Body of pancreas (tissue), 4 donors: Measurements from ENCODE around the gene OVCH1. TPM values are rescaled to one million over a fixed set of nuclear protein-coding genes. Genes with fewer than 3 reads are reported as not detected.

ENCODE experiments used
- ATAC-seq: fragments of 150-250 bp; one replicate; pipeline ENCODE4 v1.9.1; 2016
- DNase-seq, 4 donors: peaks; one replicate each; pipeline ENCODE4 v3.0.0-alpha.2; 2019
- H3K27ac ChIP-seq, 4 donors: fragments of 200-600 bp; sonication (generic); 1 replicate in 3 of 4; 2 replicates in 1 of 4; pipeline versions ENCODE4 v1.5.1 to v1.6.1; 2016 to 2019; ENCODE audit warnings: mild to moderate bottlenecking in 1 of 4, mixed read lengths in 1 of 4, moderate library complexity in 1 of 4
- H3K27me3 ChIP-seq, 2 donors: fragments of 200-600 bp; sonication (generic); one replicate each; pipeline ENCODE4 v1.6.0; 2016; ENCODE audit warnings: mild to moderate bottlenecking in 1 of 2
- H3K36me3 ChIP-seq, 2 donors: fragments of 200-600 bp; sonication (generic); replicated peaks in 1 of 2; 2 replicates each; pipeline ENCODE4 v1.5.1; 2016; ENCODE audit warnings: low read depth in 2 of 2; ENCODE audit not compliant: insufficient read depth in 1 of 2
- H3K4me1 ChIP-seq: fragments of 200-600 bp; sonication (generic); one replicate; pipeline ENCODE4 v1.6.0; 2016
- H3K4me3 ChIP-seq, 2 donors: fragments of 200-600 bp; sonication (generic); 1 replicate in 1 of 2; 2 replicates in 1 of 2; pipeline ENCODE4 v1.5.1; 2016 to 2019
- H3K9me3 ChIP-seq, 3 donors: fragments of 200-600 bp; sonication (generic); 1 replicate in 2 of 3; 2 replicates in 1 of 3; pipeline ENCODE4 v1.5.1; 2016
- CTCF ChIP-seq, 7 experiments: fragments of 450-650 bp in 4 of 7; fragments of 200-600 bp in 3 of 7; sonication (generic) in 3 of 7; IDR thresholded peaks; one replicate each; pipeline ENCODE4 v1.5.1; 2016 to 2019; ENCODE audit warnings: antibody characterized with exemption in 7 of 7
- POLR2A ChIP-seq, 3 donors: fragments of 450-650 bp; IDR thresholded peaks; one replicate each; pipeline ENCODE4 v1.6.1; 2016; ENCODE audit warnings: antibody characterized with exemption in 3 of 3, mild to moderate bottlenecking in 2 of 3
- WGBS, 2 donors: methylation state at CpG; one replicate each; pipeline ENCODE4 v1.1.5; 2017; 5-methylcytosine and 5-hydroxymethylcytosine counted together
- intact Hi-C: fragments of 100-400 bp; cut with DNase I; formaldehyde crosslinking; loops from one replicate; pipeline ENCODE4 v1.15.1; 2023
- total RNA-seq, 2 donors: library from RNA; depleted of rRNA; stranded (reverse); fragments of >200 nt; gene quantifications; one replicate each; pipeline ENCODE4 v1.1.0, GENCODE V29; 2016

OVCH1 gene
- total RNA-seq, 2 donors from 2014 or later: 0.52 TPM; not detected in 1

- Histone ChIP-seq H3K4me3 (no peak overlapping the region), H3K27me3 (no peaks in the 10 kb centered on the region), H3K27ac (no peak overlapping the region), H3K4me1 (no peaks in the 10 kb centered on the region), H3K36me3 (no peaks in the 10 kb centered on the region), H3K9me3 (no peaks in the 10 kb centered on the region)
- DNase-seq (no peak), ATAC-seq (no peak)
- intact Hi-C loops: no loop called here
- TF ChIP-seq POLR2A (IDR thresholded peaks at IDR 0.05) (no peak), CTCF (IDR thresholded peaks at IDR 0.05) (no peak)
Observed at GRCh38 chr12:29416748-29417147, 80.7 kb downstream of the OVCH1 start.

GRCh38 chr12:29415111-29415510, 82.4 kb downstream of the OVCH1 start:
- intact Hi-C loops: no loop called here
- ATAC-seq (no peak), DNase-seq (no peak)
- H3K27ac ChIP-seq: no peak overlapping the region
- no peaks in the 10 kb centered on the region for H3K27me3 ChIP-seq
- WGBS, 2 donors: 41 to 50% methylated on average over 4 of the region's 4 CpGs
- no peaks in the 10 kb centered on the region for H3K4me1 ChIP-seq
- H3K36me3 ChIP-seq: no peaks in the 10 kb centered on the region
- H3K9me3 ChIP-seq: no peaks in the 10 kb centered on the region
- TF ChIP-seq POLR2A (IDR thresholded peaks at IDR 0.05) (no peak), CTCF (IDR thresholded peaks at IDR 0.05) (no peak)
- H3K4me3 ChIP-seq: no peak overlapping the region

- H3K36me3 ChIP-seq: no peaks in the 10 kb centered on the region
- intact Hi-C loops: no loop called here
- ATAC-seq: no peak
Observed at GRCh38 chr12:29414368-29414767, 83.1 kb downstream of the OVCH1 start.

GRCh38 chr12:29405561-29405960, 91.9 kb downstream of the OVCH1 start:
- Histone ChIP-seq H3K4me3 (no peak overlapping the region), H3K4me1 (no peaks in the 10 kb centered on the region), H3K27ac (no peak overlapping the region), H3K27me3 (no peaks in the 10 kb centered on the region), H3K9me3 (no peaks in the 10 kb centered on the region), H3K36me3 (no peaks in the 10 kb centered on the region)
- intact Hi-C loops: no loop called here
- DNase-seq: no peak
- WGBS, 2 donors: 44 to 46% methylated on average over 4 of the region's 4 CpGs
- ATAC-seq: no peak
- no peak for TF ChIP-seq CTCF (IDR thresholded peaks at IDR 0.05)
- TF ChIP-seq POLR2A (IDR thresholded peaks at IDR 0.05): no peak

More at GRCh38 chr12:29414368-29414767, 83.1 kb downstream of the OVCH1 start:
- no peak overlapping the region for H3K27ac ChIP-seq
- no peaks in the 10 kb centered on the region for H3K27me3 ChIP-seq
- H3K9me3 ChIP-seq: no peaks in the 10 kb centered on the region
- DNase-seq: no peak
- H3K4me1 ChIP-seq: no peaks in the 10 kb centered on the region
- H3K4me3 ChIP-seq: no peak overlapping the region
- TF ChIP-seq POLR2A (IDR thresholded peaks at IDR 0.05): no peak
- TF ChIP-seq CTCF (IDR thresholded peaks at IDR 0.05): no peak

GRCh38 chr12:29403991-29404390, 93.5 kb downstream of the OVCH1 start:
- intact Hi-C loops: no loop called here
- Histone ChIP-seq H3K27ac (no peak overlapping the region), H3K4me1 (no peaks in the 10 kb centered on the region), H3K4me3 (no peak overlapping the region), H3K9me3 (no peaks in the 10 kb centered on the region), H3K27me3 (no peaks in the 10 kb centered on the region), H3K36me3 (no peaks in the 10 kb centered on the region)
- no peak for ATAC-seq
- no peak for DNase-seq
- TF ChIP-seq POLR2A (IDR thresholded peaks at IDR 0.05) (no peak), CTCF (IDR thresholded peaks at IDR 0.05) (no peak)
- WGBS, 2 donors: 44 to 62% methylated on average over 4 of the region's 4 CpGs
